Activated naive CD4-positive, alpha-beta T cell treated with anti-CD3 and anti-CD28 coated beads for 36 hours (primary cell): ENCODE data around the gene TSC1. TPM values are rescaled to one million over a fixed set of nuclear protein-coding genes. Genes with fewer than 3 reads are reported as not detected.

Source experiments
- CTCF ChIA-PET: fragments of 350-600 bp; sonication (Branson Sonifier 250); formaldehyde crosslinking; loops from one replicate; lab custom pipeline; 2021; ENCODE audit warnings: antibody characterized with exemption; lab: Charles Lee
- DNase-seq: peaks from one replicate; pipeline ENCODE4 v3.0.0-alpha.2; 2020
- H3K27ac Mint-ChIP-seq: one replicate; pipeline ENCODE4 v1.8.0; 2021; ENCODE audit warnings: mild to moderate bottlenecking, mixed read lengths
- H3K27me3 Mint-ChIP-seq: one replicate; pipeline ENCODE4 v1.8.0; 2021; ENCODE audit warnings: low read depth, mixed read lengths
- H3K36me3 Mint-ChIP-seq: one replicate; pipeline ENCODE4 v1.8.0; 2021; ENCODE audit warnings: low read depth, mixed read lengths
- H3K4me1 Mint-ChIP-seq: one replicate; pipeline ENCODE4 v1.8.0; 2021; ENCODE audit warnings: low read depth, mixed read lengths
- H3K4me3 Mint-ChIP-seq: one replicate; pipeline ENCODE4 v1.8.0; 2021; ENCODE audit warnings: mild to moderate bottlenecking, moderate library complexity, mixed read lengths
- H3K9me3 Mint-ChIP-seq: one replicate; pipeline ENCODE4 v1.8.0; 2021; ENCODE audit warnings: mixed read lengths
- intact Hi-C: fragments of 100-400 bp; cut with micrococcal nuclease; formaldehyde crosslinking; loops from one replicate; pipeline ENCODE4 v1.15.1; 2023
- total RNA-seq, 2 experiments: library from RNA; stranded (reverse); gene quantifications; one replicate each; pipeline ENCODE4 v1.2.3, GENCODE V29; 2021

The TSC1 gene
- total RNA-seq, 2 experiments from 2014 or later, result 18.8 to 19.7 TPM

- Mint-ChIP-seq H3K4me3 (no peak overlapping the region), H3K27me3 (peaks cover 20% of the 10 kb centered on the region), H3K9me3 (no peaks in the 10 kb centered on the region), H3K27ac (no peak overlapping the region), H3K36me3 (no peaks in the 10 kb centered on the region), H3K4me1 (no peaks in the 10 kb centered on the region)
- CTCF ChIA-PET, result no interaction called here
- no peak for DNase-seq
- intact Hi-C loops, result no loop called here
Measured at GRCh38 chr9:132985489-132985888, 41.1 kb upstream of the TSC1 start.

- CTCF ChIA-PET, result no interaction called here
- no peak overlapping the region for H3K4me3 Mint-ChIP-seq
- H3K36me3 Mint-ChIP-seq, result no peaks in the 10 kb centered on the region
- H3K9me3 Mint-ChIP-seq, result no peaks in the 10 kb centered on the region
- intact Hi-C loops, result no loop called here
- no peaks in the 10 kb centered on the region for H3K4me1 Mint-ChIP-seq
- no peak overlapping the region for H3K27ac Mint-ChIP-seq
- DNase-seq, result no peak
- peaks cover 22% of the 10 kb centered on the region for H3K27me3 Mint-ChIP-seq
Measured at GRCh38 chr9:132985071-132985350, 40.6 kb upstream of the TSC1 start.

DNA sequence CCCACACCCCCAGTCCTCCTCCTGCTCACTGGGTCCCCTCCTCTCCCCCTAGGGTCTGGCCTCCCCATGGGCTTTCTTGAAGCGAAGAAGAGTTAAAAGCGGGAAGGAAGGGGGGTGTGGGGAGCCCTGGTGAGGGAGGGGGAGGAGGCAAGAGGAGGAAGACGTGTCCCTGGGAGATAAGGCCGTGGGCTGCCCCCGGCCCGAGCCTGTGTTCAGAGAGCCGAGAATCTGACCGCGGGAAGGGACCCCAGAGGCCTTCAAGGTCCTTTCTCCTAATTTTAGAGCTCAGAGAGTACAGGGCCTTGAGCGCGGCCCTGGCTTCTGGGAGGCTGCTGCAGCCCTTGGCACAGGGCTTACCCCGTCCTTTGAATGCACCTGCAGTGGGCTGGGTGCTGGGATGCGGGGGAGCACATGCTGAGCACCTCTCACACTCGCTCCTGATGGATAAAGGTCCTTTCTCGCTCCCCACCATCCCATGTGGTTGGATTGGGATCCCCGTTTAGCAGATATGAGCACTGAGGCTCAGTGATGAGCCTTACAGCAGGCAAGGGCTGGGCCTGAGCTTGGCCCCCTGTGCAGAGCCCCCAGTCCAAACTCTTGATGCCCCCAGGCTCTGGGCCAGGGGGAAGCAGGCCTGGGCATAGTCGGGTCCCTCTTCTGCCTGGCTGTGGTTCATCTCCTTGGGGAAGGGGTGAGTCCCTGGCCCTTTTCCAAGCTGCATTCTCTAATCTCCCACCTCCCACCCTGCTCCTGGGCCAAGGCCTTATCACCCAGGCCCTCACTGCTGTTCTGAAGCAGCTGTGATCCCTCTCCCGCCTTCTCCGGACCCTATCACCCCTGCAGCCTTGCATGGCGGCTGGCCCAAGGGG is 40.0 kb upstream of the TSC1 start:
- intact Hi-C loops, result no loop called here
- no peak overlapping the region for H3K4me3 Mint-ChIP-seq
- CTCF ChIA-PET, result no interaction called here
- no peak for DNase-seq
- H3K4me1 Mint-ChIP-seq, result no peaks in the 10 kb centered on the region
- H3K27ac Mint-ChIP-seq, result no peak overlapping the region
- peaks cover 27% of the 10 kb centered on the region for H3K27me3 Mint-ChIP-seq
- H3K36me3 Mint-ChIP-seq, result no peaks in the 10 kb centered on the region
- H3K9me3 Mint-ChIP-seq, result no peaks in the 10 kb centered on the region

DNA sequence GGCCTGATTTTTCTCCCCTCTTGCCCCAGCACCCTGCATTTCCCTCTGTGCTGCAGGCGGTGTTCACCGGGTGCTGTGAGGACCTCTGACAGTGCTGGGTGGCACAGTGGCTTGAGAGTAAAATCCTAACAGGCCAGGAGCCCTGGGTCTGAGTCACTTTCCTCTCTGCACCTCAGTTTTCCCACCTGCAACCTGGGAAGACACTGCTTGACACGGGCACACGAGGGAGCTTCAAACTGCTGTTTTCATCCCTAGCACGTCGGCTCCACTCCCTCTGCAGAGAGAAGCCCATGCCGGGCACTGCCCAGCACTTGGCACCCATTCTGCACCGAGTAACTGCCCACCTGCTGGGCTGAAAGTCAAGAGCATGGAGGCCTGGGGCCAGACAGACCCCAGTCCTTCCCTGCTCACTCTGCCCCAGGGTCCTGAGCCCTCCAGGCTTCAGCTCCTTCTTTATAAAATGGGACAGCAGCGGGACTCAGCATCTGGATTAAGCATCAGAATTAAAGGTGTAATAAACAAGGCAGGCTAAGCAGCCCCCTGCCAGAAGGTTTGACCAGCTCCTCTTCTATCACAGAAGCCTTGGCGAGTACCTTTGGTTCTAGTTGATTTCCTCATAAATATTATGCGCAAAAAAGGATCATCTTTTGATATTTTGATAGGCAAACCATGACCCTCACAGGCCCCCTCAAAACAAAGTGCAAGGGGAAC is 39.2 kb upstream of the TSC1 start:
- Mint-ChIP-seq H3K4me3 (no peak overlapping the region), H3K36me3 (no peaks in the 10 kb centered on the region), H3K9me3 (no peaks in the 10 kb centered on the region), H3K4me1 (peaks cover 2% of the 10 kb centered on the region), H3K27ac (no peak overlapping the region), H3K27me3 (peaks cover 33% of the 10 kb centered on the region)
- intact Hi-C loops, result no loop called here
- no peak for DNase-seq
- CTCF ChIA-PET, result no interaction called here

- H3K9me3 Mint-ChIP-seq, result no peaks in the 10 kb centered on the region
- no peak overlapping the region for H3K27ac Mint-ChIP-seq
- no peaks in the 10 kb centered on the region for H3K36me3 Mint-ChIP-seq
- CTCF ChIA-PET, result no interaction called here
- H3K27me3 Mint-ChIP-seq, result peaks cover 37% of the 10 kb centered on the region
- H3K4me3 Mint-ChIP-seq, result no peak overlapping the region
- intact Hi-C loops, result no loop called here
- no peak for DNase-seq
- peaks cover 5% of the 10 kb centered on the region for H3K4me1 Mint-ChIP-seq
Measured at GRCh38 chr9:132982458-132982857, 38.0 kb upstream of the TSC1 start.

GRCh38 chr9:132980157-132980556 is 35.7 kb upstream of the TSC1 start:
- Mint-ChIP-seq H3K4me1 (peaks cover 5% of the 10 kb centered on the region), H3K4me3 (no peak overlapping the region), H3K27ac (no peak overlapping the region), H3K9me3 (no peaks in the 10 kb centered on the region), H3K27me3 (peaks cover 28% of the 10 kb centered on the region), H3K36me3 (no peaks in the 10 kb centered on the region)
- intact Hi-C loops, result no loop called here
- CTCF ChIA-PET, result no interaction called here
- no peak for DNase-seq

GRCh38 chr9:132978451-132979131 is 34.2 kb upstream of the TSC1 start, which contains the start of gene GFI1B:
Gene GFI1B (plus strand): TSS chr9:132978694. CDS start chr9:132986679, 7,985 bp downstream.
- Mint-ChIP-seq H3K36me3 (no peaks in the 10 kb centered on the region), H3K27ac (no peak within 1 kb of the TSS), H3K9me3 (no peaks in the 10 kb centered on the region), H3K4me1 (peaks cover 5% of the 10 kb centered on the region), H3K27me3 (peaks cover 28% of the 10 kb centered on the region), H3K4me3 (no peak within 1 kb of the TSS)
- no peak for DNase-seq
- CTCF ChIA-PET, result interaction anchor here (1.1 to 1.8 kb wide), 2 partner anchors 24 to 35 kb away, joined by 3 to 5 read pairs; no protein-coding TSS in a partner anchor
- intact Hi-C loops, result loop anchor here (5.0 kb wide), 1 partner anchor 169 kb away; no protein-coding TSS in a partner anchor

- Mint-ChIP-seq H3K27me3 (peaks cover 28% of the 10 kb centered on the region), H3K36me3 (no peaks in the 10 kb centered on the region), H3K4me1 (peaks cover 5% of the 10 kb centered on the region), H3K4me3 (no peak overlapping the region), H3K27ac (no peak overlapping the region), H3K9me3 (no peaks in the 10 kb centered on the region)
- intact Hi-C loops, result loop anchor here (5.0 kb wide), 1 partner anchor 169 kb away; no protein-coding TSS in a partner anchor
- no peak for DNase-seq
- CTCF ChIA-PET, result interaction anchor here (1.1 to 1.8 kb wide), 2 partner anchors 25 to 35 kb away, joined by 3 to 5 read pairs; no protein-coding TSS in a partner anchor
Measured at GRCh38 chr9:132978112-132978450, 33.7 kb upstream of the TSC1 start.

DNA sequence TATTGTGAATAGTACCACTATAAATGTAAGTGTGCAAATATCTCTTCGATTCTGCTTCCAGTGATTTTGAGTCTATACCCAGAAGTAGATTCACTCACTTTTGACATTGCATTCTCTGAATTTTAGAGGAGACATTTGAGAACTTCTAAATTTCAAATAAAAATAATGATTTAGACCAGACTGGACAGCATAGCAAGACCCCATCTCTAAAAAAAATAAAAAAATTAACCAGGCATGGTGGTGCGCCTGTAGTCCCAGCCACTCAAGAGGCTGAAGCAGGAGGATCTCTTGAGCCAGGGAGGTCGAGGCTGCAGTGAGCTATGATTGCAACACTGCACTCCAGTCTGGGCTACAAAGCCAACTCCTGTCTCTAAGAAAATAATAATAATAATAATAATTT is 32.2 kb upstream of the TSC1 start:
- H3K36me3 Mint-ChIP-seq, result no peaks in the 10 kb centered on the region
- no peak for DNase-seq
- H3K27me3 Mint-ChIP-seq, result peaks cover 28% of the 10 kb centered on the region
- CTCF ChIA-PET, result interaction anchor here (0.6 kb wide), 1 partner anchor 14 kb away, joined by 3 read pairs; no protein-coding TSS in a partner anchor
- no peak overlapping the region for H3K27ac Mint-ChIP-seq
- peaks cover 5% of the 10 kb centered on the region for H3K4me1 Mint-ChIP-seq
- intact Hi-C loops, result loop anchor here (2.0 to 5.0 kb wide), 2 partner anchors 46 to 171 kb away; no protein-coding TSS in a partner anchor
- no peaks in the 10 kb centered on the region for H3K9me3 Mint-ChIP-seq
- H3K4me3 Mint-ChIP-seq, result no peak overlapping the region

GRCh38 chr9:132975961-132976360 is 31.5 kb upstream of the TSC1 start:
- Mint-ChIP-seq H3K4me1 (peaks cover 5% of the 10 kb centered on the region), H3K27me3 (peaks cover 24% of the 10 kb centered on the region), H3K27ac (no peak overlapping the region), H3K36me3 (no peaks in the 10 kb centered on the region), H3K4me3 (no peak overlapping the region), H3K9me3 (no peaks in the 10 kb centered on the region)
- CTCF ChIA-PET, result interaction anchor here (1.7 to 2.2 kb wide), 2 partner anchors 46 to 74 kb away, joined by 5 to 6 read pairs; no protein-coding TSS in a partner anchor
- no peak for DNase-seq
- intact Hi-C loops, result loop anchor here (1.0 to 5.0 kb wide), 3 partner anchors 47 to 172 kb away; no protein-coding TSS in a partner anchor

GRCh38 chr9:132973713-132974112 is 29.3 kb upstream of the TSC1 start:
- H3K9me3 Mint-ChIP-seq, result no peaks in the 10 kb centered on the region
- DNase-seq, result no peak
- CTCF ChIA-PET, result interaction anchor here (0.7 to 1.0 kb wide), 4 partner anchors 16 to 462 kb away, joined by 3 read pairs; no protein-coding TSS in a partner anchor

GRCh38 chr9:132973166-132973565 is 28.8 kb upstream of the TSC1 start:
- H3K27me3 Mint-ChIP-seq, result peaks cover 2% of the 10 kb centered on the region
- CTCF ChIA-PET, result interaction anchor here (0.6 to 1.0 kb wide), 4 partner anchors 8 to 42 kb away, joined by 3 read pairs; no protein-coding TSS in a partner anchor
- intact Hi-C loops, result loop anchor here (5.0 kb wide), 2 partner anchors 126 to 466 kb away; no protein-coding TSS in a partner anchor

More at GRCh38 chr9:132973713-132974112, 29.3 kb upstream of the TSC1 start:
- Mint-ChIP-seq H3K4me1 (peaks cover 4% of the 10 kb centered on the region), H3K36me3 (no peaks in the 10 kb centered on the region), H3K4me3 (no peak overlapping the region), H3K27me3 (peaks cover 7% of the 10 kb centered on the region), H3K27ac (no peak overlapping the region)
- intact Hi-C loops, result loop anchor here (5.0 kb wide), 2 partner anchors 126 to 466 kb away; no protein-coding TSS in a partner anchor

More at GRCh38 chr9:132973166-132973565, 28.8 kb upstream of the TSC1 start:
- DNase-seq, result no peak
- H3K4me3 Mint-ChIP-seq, result no peak overlapping the region
- H3K36me3 Mint-ChIP-seq, result no peaks in the 10 kb centered on the region
- no peaks in the 10 kb centered on the region for H3K4me1 Mint-ChIP-seq
- no peaks in the 10 kb centered on the region for H3K9me3 Mint-ChIP-seq
- no peak overlapping the region for H3K27ac Mint-ChIP-seq
